ENCODE data around the gene NEK9.
A peak's percentile ranks its signal among the peaks of the same experiment; 100 is the strongest.
"Not testable (repeated sequence)": the region's sequence is repeated elsewhere in the genome, so short reads cannot be mapped to it uniquely, and the experiment has no call there.

The NEK9 gene

GRCh38 chr14:75107186-75107585 lies 19.7 kb downstream of the NEK9 start:
- no peak for DNase-seq (ENCODE audit: low read depth in 2 of 2)

- no peak for DNase-seq (ENCODE audit: low read depth in 2 of 2)
Observed at GRCh38 chr14:75101491-75101890, 25.4 kb downstream of the NEK9 start.

- no peak for DNase-seq (ENCODE audit: low read depth in 2 of 2)
Observed at GRCh38 chr14:75098682-75099081, 28.2 kb downstream of the NEK9 start.

GRCh38 chr14:75098212-75098611 lies 28.6 kb downstream of the NEK9 start:
- no peak for DNase-seq (ENCODE audit: low read depth in 2 of 2)

GRCh38 chr14:75096959-75097358 lies 29.9 kb downstream of the NEK9 start:
- DNase-seq (ENCODE audit: low read depth in 2 of 2): no peak

- no peak for DNase-seq (ENCODE audit: low read depth in 2 of 2)
Observed at GRCh38 chr14:75095690-75096089, 31.2 kb downstream of the NEK9 start.

- DNase-seq (ENCODE audit: low read depth in 2 of 2): no peak
Observed at GRCh38 chr14:75094896-75095295, 32.0 kb downstream of the NEK9 start.

GRCh38 chr14:75092698-75093097 lies 34.1 kb downstream of the NEK9 start:
- no peak for DNase-seq (ENCODE audit: low read depth in 2 of 2)

GRCh38 chr14:75091251-75091650 lies 35.6 kb downstream of the NEK9 start:
- DNase-seq (ENCODE audit: low read depth in 2 of 2): no peak

GRCh38 chr14:75090353-75090752 lies 36.5 kb downstream of the NEK9 start:
- no peak for DNase-seq (ENCODE audit: low read depth in 2 of 2)

- DNase-seq (ENCODE audit: low read depth in 2 of 2): no peak
Observed at GRCh38 chr14:75088566-75089373, 38.1 kb downstream of the NEK9 start.

GRCh38 chr14:75088153-75088552 lies 38.7 kb downstream of the NEK9 start:
- no peak for DNase-seq (ENCODE audit: low read depth in 2 of 2)

GRCh38 chr14:75084513-75084912 lies 42.3 kb downstream of the NEK9 start:
- no peak for DNase-seq (ENCODE audit: low read depth in 2 of 2)

- DNase-seq (ENCODE audit: low read depth in 2 of 2): no peak
Observed at GRCh38 chr14:75083271-75083670, 43.6 kb downstream of the NEK9 start.

GRCh38 chr14:75081660-75082229 lies 45.1 kb downstream of the NEK9 start:
- no peak for DNase-seq (ENCODE audit: low read depth in 2 of 2)

GRCh38 chr14:75079521-75079920 lies 47.3 kb downstream of the NEK9 start:
- DNase-seq (ENCODE audit: low read depth in 2 of 2): no peak

GRCh38 chr14:75077794-75078193 lies 49.1 kb downstream of the NEK9 start:
- no peak for DNase-seq (ENCODE audit: low read depth in 2 of 2)

GRCh38 chr14:75070383-75070782 lies 56.5 kb downstream of the NEK9 start:
- DNase-seq (ENCODE audit: low read depth in 2 of 2): no peak

GRCh38 chr14:75069811-75070145 lies 57.1 kb downstream of the NEK9 start:
- DNase-seq (ENCODE audit: low read depth in 2 of 2): no peak

- DNase-seq (ENCODE audit: low read depth in 2 of 2): peak in 1 of 2 donors; percentile 26
Observed at GRCh38 chr14:75069121-75069810, 57.6 kb downstream of the NEK9 start, which contains the start of gene ZC2HC1C. Gene ZC2HC1C, plus strand, starts transcription at chr14:75069641. Its CDS starts 933 bp downstream, at chr14:75070574.

- DNase-seq (ENCODE audit: low read depth in 2 of 2): no peak
Observed at GRCh38 chr14:75068294-75069120, 58.3 kb downstream of the NEK9 start.

- DNase-seq (ENCODE audit: low read depth in 2 of 2): not testable (repeated sequence)
Observed at GRCh38 chr14:75067765-75068164, 59.1 kb downstream of the NEK9 start.

Measured in stimulated activated CD8-positive, alpha-beta memory T cell treated with anti-CD3 and anti-CD28 coated beads, Interleukin-2, amount 100 ng/mL, for 1 hour (primary cell).